Measurements from ENCODE around the gene CC2D1A.

The CC2D1A gene

DNA sequence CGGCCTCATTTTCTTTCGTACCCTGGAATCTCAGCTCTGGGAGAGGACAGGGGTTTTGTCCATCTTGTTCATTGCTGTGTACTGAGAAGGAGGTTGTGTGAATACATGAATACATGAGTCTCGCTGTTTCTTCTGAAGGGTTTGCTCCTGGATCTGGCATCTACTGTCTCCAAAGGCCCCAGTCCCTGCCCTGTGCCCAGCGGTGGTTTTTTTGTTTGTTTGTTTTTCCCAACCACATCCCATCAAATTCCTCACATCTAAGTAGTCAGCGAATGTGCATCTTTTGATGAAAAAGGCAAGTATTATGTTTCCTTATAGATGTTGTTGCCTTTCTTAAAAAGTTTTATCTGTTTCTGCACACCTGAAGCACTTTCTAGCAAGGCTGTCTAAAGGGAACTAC lies 58.8 kb downstream of the CC2D1A start:
- Histone ChIP-seq H3K27me3 (ENCODE audit: control insufficient read depth, low read length) (no peaks in the 10 kb centered on the region), H3K79me2 (ENCODE audit: control insufficient read depth, low read length) (no peaks in the 10 kb centered on the region), H3K36me3 (ENCODE audit: control insufficient read depth, low read length) (peaks cover 45% of the 10 kb centered on the region), H3K27ac (ENCODE audit: low read depth, low read length) (no peak overlapping the region), H4K20me1 (ENCODE audit: control insufficient read depth, insufficient read depth, low read depth, low read length) (no peaks in the 10 kb centered on the region), H3K4me3 (ENCODE audit: low read length) (no peak overlapping the region), H3K4me1 (ENCODE audit: control insufficient read depth, low read length) (no peaks in the 10 kb centered on the region), H3K9me2 (replicated peaks; ENCODE audit: control insufficient read depth, low read length) (no peaks in the 10 kb centered on the region), H3F3A (ENCODE audit: control insufficient read depth, insufficient read depth) (peaks cover 9% of the 10 kb centered on the region; the same call in 1 of the 2 replicates), H3K4me2 (ENCODE audit: low read length) (no peak overlapping the region), H3K9me3 (ENCODE audit: control insufficient read depth, insufficient read depth, low read length) (no peaks in the 10 kb centered on the region)
- TF ChIP-seq, protein P1, sequence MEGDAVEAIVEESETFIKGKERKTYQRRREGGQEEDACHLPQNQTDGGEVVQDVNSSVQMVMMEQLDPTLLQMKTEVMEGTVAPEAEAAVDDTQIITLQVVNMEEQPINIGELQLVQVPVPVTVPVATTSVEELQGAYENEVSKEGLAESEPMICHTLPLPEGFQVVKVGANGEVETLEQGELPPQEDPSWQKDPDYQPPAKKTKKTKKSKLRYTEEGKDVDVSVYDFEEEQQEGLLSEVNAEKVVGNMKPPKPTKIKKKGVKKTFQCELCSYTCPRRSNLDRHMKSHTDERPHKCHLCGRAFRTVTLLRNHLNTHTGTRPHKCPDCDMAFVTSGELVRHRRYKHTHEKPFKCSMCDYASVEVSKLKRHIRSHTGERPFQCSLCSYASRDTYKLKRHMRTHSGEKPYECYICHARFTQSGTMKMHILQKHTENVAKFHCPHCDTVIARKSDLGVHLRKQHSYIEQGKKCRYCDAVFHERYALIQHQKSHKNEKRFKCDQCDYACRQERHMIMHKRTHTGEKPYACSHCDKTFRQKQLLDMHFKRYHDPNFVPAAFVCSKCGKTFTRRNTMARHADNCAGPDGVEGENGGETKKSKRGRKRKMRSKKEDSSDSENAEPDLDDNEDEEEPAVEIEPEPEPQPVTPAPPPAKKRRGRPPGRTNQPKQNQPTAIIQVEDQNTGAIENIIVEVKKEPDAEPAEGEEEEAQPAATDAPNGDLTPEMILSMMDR (IDR thresholded peaks at IDR 0.05; ENCODE audit: low read depth, low read length, poor library complexity, severe bottlenecking) = no peak
- TF ChIP-seq EZH2phosphoT487 (IDR thresholded peaks at IDR 0.05; ENCODE audit: borderline replicate concordance, low read length) = no peak

DNA sequence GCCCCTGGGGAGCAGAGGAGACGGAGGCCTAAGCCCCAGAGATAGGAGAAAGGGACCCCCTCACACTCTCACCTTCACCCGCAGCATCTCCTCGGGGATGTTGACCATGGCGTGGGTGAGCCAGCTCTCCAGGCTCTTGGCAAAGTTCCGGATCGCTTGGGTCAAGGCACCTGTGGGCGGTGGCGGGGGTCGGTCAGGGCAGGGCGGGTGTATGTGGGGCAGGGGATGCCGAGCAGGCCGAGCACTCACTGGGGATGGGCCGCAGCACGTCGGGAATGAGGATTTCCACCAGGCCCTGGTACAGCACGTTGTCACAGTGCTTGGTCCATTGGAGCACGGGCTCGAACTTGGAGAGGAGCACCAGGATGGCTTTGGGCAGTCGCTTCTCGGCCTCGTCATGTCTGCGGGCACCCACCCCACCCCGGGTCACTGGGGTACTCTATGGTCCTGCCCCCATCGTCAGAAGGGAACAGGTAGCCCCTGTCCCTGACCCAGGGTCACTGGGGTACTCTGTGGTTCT lies 59.4 kb downstream of the CC2D1A start:
- Histone ChIP-seq H3K79me2 (ENCODE audit: control insufficient read depth, low read length) (no peaks in the 10 kb centered on the region), H3K36me3 (ENCODE audit: control insufficient read depth, low read length) (peaks cover 43% of the 10 kb centered on the region), H3K9me2 (replicated peaks; ENCODE audit: control insufficient read depth, low read length) (no peaks in the 10 kb centered on the region), H3K9me3 (ENCODE audit: control insufficient read depth, insufficient read depth, low read length) (no peaks in the 10 kb centered on the region), H3F3A (ENCODE audit: control insufficient read depth, insufficient read depth) (peaks cover 9% of the 10 kb centered on the region; the same call in 1 of the 2 replicates), H3K4me3 (ENCODE audit: low read length) (no peak overlapping the region), H3K4me1 (ENCODE audit: control insufficient read depth, low read length) (no peaks in the 10 kb centered on the region), H3K27ac (ENCODE audit: low read depth, low read length) (no peak overlapping the region), H3K4me2 (ENCODE audit: low read length) (no peak overlapping the region), H3K27me3 (ENCODE audit: control insufficient read depth, low read length) (no peaks in the 10 kb centered on the region), H4K20me1 (ENCODE audit: control insufficient read depth, insufficient read depth, low read depth, low read length) (no peaks in the 10 kb centered on the region)
- no peak for TF ChIP-seq EZH2phosphoT487 (IDR thresholded peaks at IDR 0.05; ENCODE audit: borderline replicate concordance, low read length)
- TF ChIP-seq, protein P1 (IDR thresholded peaks at IDR 0.05; ENCODE audit: low read depth, low read length, poor library complexity, severe bottlenecking) = no peak

DNA sequence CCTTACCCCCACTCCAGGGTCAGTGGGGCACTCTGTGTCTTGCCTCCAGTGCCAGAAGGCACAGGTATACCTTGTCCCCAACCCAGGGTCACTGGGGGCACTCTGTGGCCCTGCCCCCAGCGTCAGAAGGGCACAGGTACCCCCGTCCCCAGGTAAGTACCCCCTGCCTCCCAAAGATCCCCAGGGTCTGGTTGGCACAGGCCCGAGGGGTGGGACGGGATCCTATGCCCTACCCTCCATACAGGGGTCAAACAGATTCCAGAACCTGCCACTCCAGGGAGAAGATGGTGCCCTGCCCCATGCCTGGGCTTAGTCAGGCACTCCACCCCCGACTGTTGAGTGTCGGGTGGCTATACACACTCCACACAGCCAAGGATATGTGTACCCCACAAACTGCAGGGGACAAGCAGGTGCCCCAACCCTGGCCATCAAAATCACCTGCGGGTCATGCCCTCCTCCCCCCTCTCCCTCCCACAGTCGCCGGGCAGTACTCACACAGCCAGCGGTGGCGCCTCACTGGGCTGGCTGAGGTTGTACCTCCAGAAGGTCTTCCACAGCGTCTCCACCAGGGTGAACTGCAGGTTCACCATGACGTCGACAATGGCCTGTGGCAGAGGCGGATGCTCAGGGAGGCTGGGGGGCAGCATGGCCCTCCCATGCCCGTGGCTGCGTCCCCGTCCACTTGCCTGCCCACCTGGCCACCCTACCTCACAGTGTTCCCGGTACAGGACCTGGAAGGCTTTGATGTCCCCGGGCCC lies 60.1 kb downstream of the CC2D1A start:
- H3K79me2 ChIP-seq (ENCODE audit: control insufficient read depth, low read length) = no peaks in the 10 kb centered on the region
- H3K9me2 ChIP-seq (replicated peaks; ENCODE audit: control insufficient read depth, low read length) = no peaks in the 10 kb centered on the region
- no peaks in the 10 kb centered on the region for H4K20me1 ChIP-seq (ENCODE audit: control insufficient read depth, insufficient read depth, low read depth, low read length)
- peaks cover 9% of the 10 kb centered on the region; the same call in 1 of the 2 replicates for H3F3A ChIP-seq (ENCODE audit: control insufficient read depth, insufficient read depth)
- no peaks in the 10 kb centered on the region for H3K27me3 ChIP-seq (ENCODE audit: control insufficient read depth, low read length)
- no peaks in the 10 kb centered on the region for H3K9me3 ChIP-seq (ENCODE audit: control insufficient read depth, insufficient read depth, low read length)
- H3K4me3 ChIP-seq (ENCODE audit: low read length) = no peak overlapping the region
- no peaks in the 10 kb centered on the region for H3K4me1 ChIP-seq (ENCODE audit: control insufficient read depth, low read length)
- H3K36me3 ChIP-seq (ENCODE audit: control insufficient read depth, low read length) = peaks cover 36% of the 10 kb centered on the region
- TF ChIP-seq, protein P1 (IDR thresholded peaks at IDR 0.05; ENCODE audit: low read depth, low read length, poor library complexity, severe bottlenecking) = no peak
- TF ChIP-seq EZH2phosphoT487 (IDR thresholded peaks at IDR 0.05; ENCODE audit: borderline replicate concordance, low read length) = no peak
- no peak overlapping the region for H3K27ac ChIP-seq (ENCODE audit: low read depth, low read length)
- no peak overlapping the region for H3K4me2 ChIP-seq (ENCODE audit: low read length)

Measured in DOHH2 (cell line).